ENCODE data around the gene TLE5. TPM values are rescaled to one million over a fixed set of nuclear protein-coding genes. Genes with fewer than 3 reads are reported as not detected.

Gene TLE5
- total and polyA plus RNA-seq, 2 experiments from 2014 or later = 260 to 308 TPM

DNA sequence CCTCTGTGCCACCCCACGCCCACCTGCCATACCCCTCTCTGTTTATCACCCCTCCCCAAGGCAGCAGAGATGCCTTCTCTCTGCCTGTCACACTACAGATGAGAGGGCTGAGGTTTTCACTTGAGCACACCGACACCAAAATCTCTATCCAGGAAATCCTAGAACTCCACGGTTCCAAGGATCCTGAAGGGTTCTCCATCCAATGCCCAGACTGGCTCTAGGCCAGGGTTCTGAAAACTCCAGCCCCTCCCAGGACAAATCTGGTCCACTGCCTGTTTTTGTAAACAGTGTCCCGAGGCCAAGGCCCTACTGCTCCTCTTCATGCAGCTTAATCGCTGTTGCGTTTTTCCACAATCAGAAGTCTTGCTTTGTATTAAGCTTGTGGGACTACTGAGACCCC lies 53.3 kb downstream of the TLE5 start:
- Histone ChIP-seq H3K9me3 (ENCODE audit: low read depth) (no peaks in the 10 kb centered on the region), H3K4me2 (no peak overlapping the region), H3K27me3 (no peaks in the 10 kb centered on the region), H3K4me1 (ENCODE audit: insufficient read depth) (no peaks in the 10 kb centered on the region), H3K4me3 (no peak overlapping the region), H3K27ac (no peak overlapping the region), H2AFZ (no peak overlapping the region), H3K36me3 (replicated peaks; ENCODE audit: insufficient read depth, low read depth) (no peaks in the 10 kb centered on the region), H3K79me2 (no peaks in the 10 kb centered on the region), H4K20me1 (ENCODE audit: insufficient read depth, poor library complexity, severe bottlenecking) (no peaks in the 10 kb centered on the region), H3K9me2 (replicated peaks; ENCODE audit: insufficient read depth) (no peaks in the 10 kb centered on the region)
- no peak for DNase-seq (ENCODE audit: low spot score)
- WGBS (ENCODE audit: low lambda C conversion rate, missing lambda C conversion rate) = 96% methylated on average over 6 of the region's 6 CpGs
- no peak for TF ChIP-seq EZH2phosphoT487 (IDR thresholded peaks at IDR 0.05; ENCODE audit: low read depth, severe bottlenecking, unreplicated experiment)
- TF ChIP-seq EZH2 (IDR thresholded peaks at IDR 0.05; ENCODE audit: borderline replicate concordance) = no peak
- TF ChIP-seq CTCF (IDR thresholded peaks at IDR 0.05; ENCODE audit: poor library complexity) = no peak

- H3K27me3 ChIP-seq = no peaks in the 10 kb centered on the region
- no peaks in the 10 kb centered on the region for H3K9me2 ChIP-seq (replicated peaks; ENCODE audit: insufficient read depth)
- H4K20me1 ChIP-seq (ENCODE audit: insufficient read depth, poor library complexity, severe bottlenecking) = no peaks in the 10 kb centered on the region
- no peaks in the 10 kb centered on the region for H3K36me3 ChIP-seq (replicated peaks; ENCODE audit: insufficient read depth, low read depth)
- no peak overlapping the region for H3K4me2 ChIP-seq
- no peak for DNase-seq (ENCODE audit: low spot score)
- no peaks in the 10 kb centered on the region for H3K4me1 ChIP-seq (ENCODE audit: insufficient read depth)
- no peak overlapping the region for H2AFZ ChIP-seq
- no peaks in the 10 kb centered on the region for H3K9me3 ChIP-seq (ENCODE audit: low read depth)
- 86% methylated on average over 9 of the region's 9 CpGs for WGBS (ENCODE audit: low lambda C conversion rate, missing lambda C conversion rate)
- no peak overlapping the region for H3K27ac ChIP-seq
- H3K4me3 ChIP-seq = no peak overlapping the region
- no peaks in the 10 kb centered on the region for H3K79me2 ChIP-seq
- TF ChIP-seq CTCF (IDR thresholded peaks at IDR 0.05; ENCODE audit: poor library complexity) = no peak
- TF ChIP-seq EZH2phosphoT487 (IDR thresholded peaks at IDR 0.05; ENCODE audit: low read depth, severe bottlenecking, unreplicated experiment) = no peak
- no peak for TF ChIP-seq EZH2 (IDR thresholded peaks at IDR 0.05; ENCODE audit: borderline replicate concordance)
These were observed 54.3 kb downstream of the TLE5 start for GRCh38 chr19:3007975-3008374.

- TF ChIP-seq EZH2 (IDR thresholded peaks at IDR 0.05; ENCODE audit: borderline replicate concordance) (no peak), CTCF (IDR thresholded peaks at IDR 0.05; ENCODE audit: poor library complexity) (no peak), EZH2phosphoT487 (IDR thresholded peaks at IDR 0.05; ENCODE audit: low read depth, severe bottlenecking, unreplicated experiment) (no peak)
- DNase-seq (ENCODE audit: low spot score) = no peak
- H3K4me2 ChIP-seq = no peak overlapping the region
- no peaks in the 10 kb centered on the region for H3K27me3 ChIP-seq
- no peaks in the 10 kb centered on the region for H3K4me1 ChIP-seq (ENCODE audit: insufficient read depth)
- no peaks in the 10 kb centered on the region for H3K36me3 ChIP-seq (replicated peaks; ENCODE audit: insufficient read depth, low read depth)
- H3K9me3 ChIP-seq (ENCODE audit: low read depth) = no peaks in the 10 kb centered on the region
- H3K79me2 ChIP-seq = no peaks in the 10 kb centered on the region
- H4K20me1 ChIP-seq (ENCODE audit: insufficient read depth, poor library complexity, severe bottlenecking) = no peaks in the 10 kb centered on the region
- no peak overlapping the region for H3K27ac ChIP-seq
- no peak overlapping the region for H2AFZ ChIP-seq
- H3K4me3 ChIP-seq = no peak overlapping the region
- WGBS (ENCODE audit: low lambda C conversion rate, missing lambda C conversion rate) = 94% methylated on average over 31 of the region's 37 CpGs
- no peaks in the 10 kb centered on the region for H3K9me2 ChIP-seq (replicated peaks; ENCODE audit: insufficient read depth)
These were observed 56.1 kb downstream of the TLE5 start for GRCh38 chr19:3006075-3006767.

Data from hepatocyte (in vitro differentiated cells).